GM19372 (cell line): ENCODE measurements around the gene NEK7.

ENCODE experiments used
- ATAC-seq: cut with Tn5 transposase; IDR thresholded peaks from one replicate; pipeline ENCODE4 v1.9.1; 2021; ENCODE audit warnings: mild to moderate bottlenecking, low read depth, moderate library complexity; ENCODE audit not compliant: unreplicated experiment

Gene NEK7

DNA sequence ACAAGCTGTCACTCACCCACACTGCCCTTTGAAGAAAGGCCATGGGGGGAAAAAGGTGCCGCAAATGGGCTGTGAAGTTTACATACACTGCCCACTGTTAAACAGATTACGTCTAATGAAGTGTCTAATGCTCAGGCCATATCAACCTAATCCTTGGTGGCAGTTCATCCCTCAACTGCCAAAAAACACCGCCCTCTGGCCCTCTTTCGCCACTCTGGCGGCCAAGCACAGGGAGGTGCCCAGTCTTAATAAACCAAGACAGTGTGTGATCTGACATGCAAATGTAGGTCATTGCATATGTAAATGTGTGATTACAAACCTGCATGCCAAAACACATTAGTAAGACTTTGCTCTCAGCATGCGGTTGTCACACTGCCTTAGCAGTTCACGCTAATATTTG, 89.5 kb downstream of the NEK7 start:
- no peak for ATAC-seq

DNA sequence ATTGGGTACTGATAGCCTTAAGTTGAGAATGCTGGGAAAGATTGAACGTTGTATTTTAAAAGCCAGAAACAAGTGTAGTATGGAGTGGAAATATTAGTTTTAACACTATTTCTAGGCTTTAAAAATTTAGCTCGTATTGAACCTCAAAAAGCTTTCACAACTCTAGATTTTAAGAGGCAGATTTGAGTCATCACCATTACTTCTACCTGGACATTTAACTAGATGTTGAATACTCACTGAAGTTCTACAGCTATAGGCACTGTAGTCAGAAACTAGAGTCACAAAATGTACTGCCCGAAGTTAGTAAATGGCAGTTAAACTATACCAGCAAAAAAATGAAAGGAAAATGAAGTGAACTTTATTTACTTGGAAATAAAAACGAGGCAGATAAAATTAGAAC, 96.5 kb downstream of the NEK7 start:
- peak; percentile 59 for ATAC-seq

DNA sequence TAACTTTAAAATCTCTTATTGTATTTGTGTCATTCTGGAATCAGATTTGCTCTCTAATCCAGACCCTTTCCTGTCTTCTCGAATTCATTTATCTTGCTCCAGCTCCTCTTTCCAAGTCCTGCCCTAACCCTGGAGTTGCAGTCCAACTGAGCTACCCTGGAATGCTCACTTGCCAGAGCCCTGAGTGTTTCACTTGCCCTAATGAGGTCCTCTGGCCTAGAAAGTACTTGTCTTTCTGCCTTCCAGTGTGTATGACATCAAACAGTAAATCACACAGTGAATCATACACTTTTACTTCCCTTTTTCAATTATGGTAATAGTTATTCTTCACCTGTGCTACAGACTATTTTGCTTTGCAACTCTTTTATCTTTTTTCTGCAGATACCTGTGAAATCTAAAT, 96.9 kb downstream of the NEK7 start:
- peak; percentile 97 for ATAC-seq

DNA sequence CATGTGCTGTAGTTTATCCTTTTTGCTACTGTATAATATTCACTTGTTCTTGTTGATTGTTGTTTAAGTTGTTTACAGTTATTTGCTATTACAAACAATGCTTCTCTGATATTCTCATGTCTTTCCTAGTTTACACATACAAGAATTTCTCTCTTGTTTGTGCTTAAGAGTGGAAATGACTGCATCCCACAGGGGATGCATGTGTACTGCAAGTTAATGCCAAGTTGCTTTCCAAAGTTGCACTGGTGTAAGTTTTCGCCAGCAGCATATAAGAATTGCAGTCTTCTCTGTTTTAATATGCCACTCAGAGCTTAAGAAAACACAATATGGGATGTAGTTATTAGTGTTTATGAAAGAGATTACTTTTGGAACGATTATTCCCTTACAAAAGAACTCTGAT, 97.7 kb downstream of the NEK7 start:
- ATAC-seq: no peak

DNA sequence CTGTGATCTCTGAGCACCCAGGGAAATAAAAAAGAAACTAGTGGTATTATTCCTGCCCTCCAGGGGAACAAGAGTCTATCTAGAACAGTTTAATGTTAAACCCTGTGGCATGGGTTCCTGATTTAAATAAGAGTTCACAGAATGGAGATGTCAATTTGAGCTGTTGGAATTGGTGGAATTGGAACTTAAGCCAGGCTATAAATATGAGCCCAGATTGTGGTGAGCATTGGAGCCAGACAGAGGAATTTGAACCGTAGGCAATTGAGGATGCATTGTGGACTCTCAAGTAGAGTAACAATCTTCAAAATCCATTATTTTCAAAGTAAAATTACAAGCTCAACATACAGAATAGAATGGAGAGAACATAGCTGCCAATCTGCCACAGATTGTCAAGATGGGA, 98.2 kb downstream of the NEK7 start:
- ATAC-seq: no peak

DNA sequence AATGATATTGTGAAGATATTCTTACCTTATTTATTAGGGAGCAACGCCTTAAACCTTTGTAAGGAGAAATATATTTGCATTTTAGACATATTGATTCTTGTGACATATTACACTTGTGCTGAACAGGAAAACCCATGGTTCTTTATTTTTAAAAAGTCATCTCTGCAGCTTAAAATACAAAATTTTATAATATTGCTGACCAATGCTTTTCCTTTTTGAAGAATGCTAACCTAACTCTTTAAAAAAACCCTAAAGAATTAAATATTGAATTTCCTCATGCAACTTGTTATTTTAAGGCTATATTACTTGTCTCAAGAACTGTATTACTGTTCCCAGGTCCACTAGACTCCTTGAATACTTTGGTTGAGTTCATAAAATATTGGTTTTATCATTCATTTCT, 99.0 kb downstream of the NEK7 start:
- ATAC-seq: no peak

DNA sequence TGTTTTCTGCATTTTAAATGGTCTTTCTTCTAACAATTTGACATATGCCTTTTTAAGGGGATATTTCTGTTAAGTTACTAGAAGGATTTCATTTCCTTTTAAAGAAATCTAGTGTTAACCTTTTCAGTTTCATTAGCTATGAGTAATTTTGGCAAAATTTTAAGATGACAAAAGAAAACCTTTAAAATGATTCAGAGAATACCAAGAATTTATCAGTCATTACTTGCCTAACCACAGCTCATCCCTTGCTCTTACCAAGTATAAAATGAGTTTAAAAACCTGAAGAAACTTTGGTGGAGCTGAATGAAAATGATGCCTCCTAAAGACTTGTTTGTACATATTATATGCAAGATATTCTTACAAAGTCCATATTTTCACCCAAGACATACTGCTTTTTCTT, 101.7 kb downstream of the NEK7 start:
- peak; percentile 50 for ATAC-seq

DNA sequence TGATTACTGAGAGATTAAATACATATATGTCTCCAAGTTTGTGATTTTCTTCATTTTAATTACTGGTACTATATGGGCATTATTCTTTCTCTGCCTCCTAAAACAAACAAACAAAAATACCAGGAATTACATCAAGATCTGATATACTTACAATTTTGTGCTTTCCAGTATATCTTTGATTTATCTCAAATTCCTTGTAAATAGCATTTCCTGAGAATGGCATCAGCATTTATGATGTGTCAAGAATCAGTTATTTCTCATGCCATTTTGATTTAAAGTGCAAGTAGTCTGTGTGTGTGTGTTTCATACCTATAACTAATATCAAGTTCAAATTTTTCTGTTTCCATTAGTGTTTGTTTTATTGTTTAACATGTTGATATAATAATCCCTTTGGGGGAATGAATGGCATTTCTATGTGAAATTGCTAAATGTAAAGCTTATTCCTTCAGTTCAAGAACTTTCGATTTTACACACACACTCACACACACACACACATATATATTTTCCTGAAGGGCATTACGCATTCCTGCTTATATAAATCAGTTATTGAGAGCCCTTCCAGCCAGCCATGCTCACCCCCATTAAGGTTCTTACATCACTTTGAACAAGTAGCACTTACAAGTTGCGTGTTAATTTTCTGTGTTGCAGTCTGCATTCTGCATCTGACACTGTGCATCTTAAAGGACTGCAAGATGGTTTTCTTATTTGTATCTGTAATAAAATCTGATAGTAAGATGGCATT, 102.7 kb downstream of the NEK7 start:
- no peak for ATAC-seq

DNA sequence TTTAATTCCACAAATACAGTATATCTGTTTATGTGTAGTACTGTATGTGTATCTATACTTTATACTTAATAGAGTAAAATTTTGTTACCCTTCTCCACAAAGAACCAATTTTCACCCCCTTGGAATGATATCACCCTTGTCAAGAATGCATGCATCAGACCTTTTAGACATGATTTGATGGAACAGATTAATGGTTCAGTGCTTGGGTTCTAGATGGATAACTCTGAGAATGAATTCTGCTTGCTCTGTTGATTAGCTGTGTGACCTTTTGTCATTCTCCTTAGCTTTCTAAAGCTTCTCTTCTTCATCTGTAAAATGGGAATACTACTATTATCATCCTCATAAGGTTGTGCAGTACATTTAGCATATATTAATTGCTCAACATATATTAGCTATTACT, 105.1 kb downstream of the NEK7 start:
- ATAC-seq: no peak

DNA sequence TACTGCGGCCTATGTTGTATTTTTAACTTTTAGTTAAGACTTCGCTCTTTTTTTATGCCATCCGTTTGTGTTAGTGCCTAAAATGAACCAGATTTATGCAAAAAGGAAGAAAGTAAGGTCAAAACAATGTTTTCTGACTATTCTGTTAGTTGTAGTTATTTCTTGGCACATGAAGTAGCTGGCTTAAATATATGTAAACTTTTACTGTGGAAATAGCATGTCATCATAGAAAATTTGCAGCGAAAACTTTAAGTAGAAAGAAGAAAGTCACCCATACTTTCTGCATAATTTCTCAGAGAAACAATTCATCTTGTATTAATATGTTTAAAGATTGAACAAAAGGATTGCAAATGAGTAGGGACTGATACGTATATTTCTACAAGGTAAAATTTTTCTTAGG, 106.4 kb downstream of the NEK7 start:
- no peak for ATAC-seq

DNA sequence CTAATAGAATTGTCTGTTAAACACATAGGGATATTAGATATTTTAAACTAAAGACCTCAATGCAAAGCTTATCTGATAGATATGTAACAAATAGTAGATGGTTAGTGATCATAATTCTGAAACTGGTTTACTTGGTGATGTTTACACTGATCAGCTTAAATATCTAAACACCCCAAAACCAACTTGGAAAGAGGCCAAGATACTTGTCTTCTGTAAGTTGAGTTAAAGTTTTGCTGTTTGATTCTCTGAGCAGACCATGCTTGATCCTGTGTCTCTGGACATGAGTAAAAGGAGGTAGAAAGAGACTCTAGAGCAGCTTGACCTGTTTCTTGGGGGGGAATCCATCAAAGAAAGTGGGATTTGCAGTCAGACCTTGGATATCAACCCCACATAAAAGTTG, 107.5 kb downstream of the NEK7 start:
- ATAC-seq: no peak

DNA sequence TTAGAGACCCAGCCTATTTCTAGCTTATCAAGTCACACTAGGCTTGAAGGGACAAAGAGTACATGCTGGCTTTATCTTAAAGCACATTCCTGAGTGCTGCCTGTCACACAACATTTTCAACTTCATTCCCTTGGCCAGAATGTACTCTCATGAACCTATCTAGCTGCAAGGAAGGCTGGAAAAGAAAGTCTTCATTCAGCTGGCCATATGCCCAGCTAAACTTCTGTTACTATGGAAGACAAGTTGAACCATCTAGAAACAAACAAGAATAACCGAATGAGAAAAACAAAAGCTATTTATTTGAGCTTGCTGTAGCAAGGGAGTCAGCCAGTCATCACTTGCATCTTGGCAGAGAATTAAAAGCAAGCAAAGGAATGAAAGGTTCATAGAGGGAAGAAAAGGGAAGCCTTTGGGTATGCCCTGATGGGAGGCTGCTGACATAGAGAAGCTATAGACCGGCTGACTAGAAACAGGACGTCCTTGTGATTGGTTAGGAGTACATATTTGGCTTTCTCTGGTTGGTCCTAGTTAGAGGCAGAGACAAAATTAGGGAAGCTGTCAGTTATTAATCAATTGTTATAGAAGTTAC, 108.4 kb downstream of the NEK7 start:
- ATAC-seq: no peak

DNA sequence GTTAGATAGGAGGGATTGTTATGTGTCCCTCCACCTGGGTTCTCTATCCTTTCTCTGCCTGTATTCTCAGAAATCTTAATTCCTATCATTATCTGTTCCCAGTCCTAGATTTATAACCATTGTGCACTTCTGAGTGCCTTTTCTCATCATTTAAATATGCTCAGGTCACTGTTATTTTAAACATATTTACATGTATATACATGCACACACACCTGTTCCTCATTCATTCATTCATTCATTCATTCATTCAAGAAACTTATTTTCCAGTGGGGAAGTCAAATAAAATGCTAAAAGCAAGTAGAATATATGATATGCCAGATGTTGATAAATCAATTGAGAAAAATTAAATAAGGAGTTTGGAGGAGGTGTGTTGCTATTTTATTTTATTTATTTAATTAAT, 110.3 kb downstream of the NEK7 start:
- no peak for ATAC-seq

DNA sequence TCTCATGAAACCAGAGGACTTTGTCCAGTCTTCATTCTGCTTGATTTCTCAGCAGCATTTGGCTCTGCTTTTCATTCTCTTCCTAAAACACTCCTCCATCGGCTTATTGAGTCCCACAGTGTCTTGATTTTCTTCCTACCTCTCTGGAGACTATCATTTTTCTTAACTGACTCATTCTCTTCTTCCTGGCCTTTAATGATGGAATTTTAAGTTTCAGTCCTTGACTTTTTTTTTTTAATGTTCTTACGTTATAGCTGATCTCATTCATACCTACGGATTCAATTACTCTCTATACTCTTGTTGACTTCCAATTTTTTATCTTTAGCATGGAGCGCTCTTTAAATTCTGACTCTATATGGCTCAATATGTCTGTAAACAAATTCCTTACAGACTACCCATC, 111.1 kb downstream of the NEK7 start:
- no peak for ATAC-seq

DNA sequence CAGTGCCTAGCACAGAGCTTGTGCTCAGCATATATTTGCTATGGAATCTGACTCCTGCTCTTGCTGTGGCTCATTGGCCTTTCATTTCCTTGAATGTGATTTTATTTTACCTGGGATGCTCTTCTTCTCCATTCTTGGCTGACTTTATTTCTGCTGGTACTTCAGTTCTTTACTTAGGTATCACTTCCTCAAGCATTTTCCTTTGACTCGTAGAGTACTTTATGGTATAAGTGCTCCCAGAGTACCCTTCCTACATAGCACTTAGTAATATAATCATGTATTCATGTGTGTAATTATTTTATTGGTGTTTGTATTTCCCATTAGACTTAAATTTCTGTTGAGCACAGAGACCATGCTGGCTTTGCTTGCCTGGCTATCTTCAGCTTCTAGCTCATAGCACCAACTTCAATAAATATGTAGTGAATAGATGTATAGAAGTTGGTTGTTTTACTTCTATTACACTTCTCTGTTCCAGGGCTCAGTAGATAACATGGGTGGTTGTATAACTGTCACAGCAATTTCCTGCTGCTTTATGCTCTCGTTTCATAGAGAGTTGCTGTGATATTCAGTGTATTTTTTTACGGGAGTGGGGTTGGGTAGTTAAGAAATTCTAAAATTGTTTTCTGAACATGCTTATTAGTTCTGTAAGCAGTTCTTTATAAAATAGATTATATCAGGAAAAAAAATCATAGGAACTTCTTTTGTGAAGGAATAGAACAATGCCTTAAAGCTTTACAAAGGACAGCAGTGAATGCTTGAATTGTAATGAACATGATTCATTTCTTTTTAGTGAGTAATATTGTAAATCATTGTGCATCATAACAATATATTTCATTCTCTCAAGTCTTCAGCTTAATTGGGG, 112.2 kb downstream of the NEK7 start:
- no peak for ATAC-seq

DNA sequence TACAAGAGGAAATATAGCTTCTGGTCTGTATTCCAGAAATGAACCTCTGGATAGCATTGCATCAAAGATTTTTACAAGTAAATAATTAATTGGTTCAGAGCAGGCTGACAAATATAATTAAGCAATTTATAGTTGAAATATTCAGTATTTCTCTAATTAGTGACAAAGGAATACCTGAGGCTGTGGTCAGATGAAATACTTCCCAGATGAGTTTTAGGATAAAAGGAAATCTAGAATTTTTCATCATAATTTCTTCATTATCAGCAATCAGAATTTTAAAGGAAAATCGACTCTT, 112.8 kb downstream of the NEK7 start:
- ATAC-seq: no peak

DNA sequence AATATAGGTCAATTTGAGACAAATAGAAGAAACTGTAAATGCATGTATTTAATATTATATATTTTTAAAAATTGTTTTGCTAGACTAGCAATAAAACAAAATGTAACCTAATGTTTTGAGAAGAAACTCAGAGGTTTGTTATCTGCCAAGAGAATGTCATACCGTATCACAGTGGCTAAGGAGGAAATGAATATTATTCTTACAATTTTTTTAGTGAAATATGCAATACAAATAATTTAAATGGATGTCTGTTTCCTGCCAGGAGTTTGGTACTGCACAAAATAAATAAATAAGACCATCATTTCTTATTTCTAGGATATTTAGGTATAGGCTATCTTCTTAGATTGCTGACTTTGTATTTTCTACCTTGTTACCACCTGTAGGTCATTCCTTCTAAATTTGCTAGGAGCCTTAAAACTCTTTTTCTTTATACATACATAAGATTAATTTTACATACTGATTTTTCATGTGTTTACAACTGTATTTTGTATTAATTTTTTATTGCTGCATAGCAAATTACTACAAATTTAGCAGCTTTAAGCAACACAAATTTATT, 113.6 kb downstream of the NEK7 start:
- no peak for ATAC-seq

DNA sequence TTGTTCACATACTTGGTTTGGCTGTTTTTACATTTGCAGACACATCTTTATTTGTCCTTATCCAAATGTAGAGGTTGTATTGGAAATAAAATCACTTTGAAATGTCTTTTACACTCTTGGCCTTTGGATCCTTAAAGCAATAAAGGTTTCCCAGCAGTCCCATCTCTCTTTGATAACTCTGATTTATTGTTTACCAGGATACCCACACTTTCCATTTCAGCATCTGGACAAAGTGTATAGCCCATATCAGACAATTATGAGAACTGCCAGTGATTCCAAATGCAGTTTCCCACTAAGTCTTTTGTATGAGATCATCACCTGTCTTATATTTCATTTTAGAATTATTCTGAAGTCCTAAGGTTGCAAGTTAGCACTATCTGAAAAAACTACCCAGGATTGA, 114.7 kb downstream of the NEK7 start:
- no peak for ATAC-seq

DNA sequence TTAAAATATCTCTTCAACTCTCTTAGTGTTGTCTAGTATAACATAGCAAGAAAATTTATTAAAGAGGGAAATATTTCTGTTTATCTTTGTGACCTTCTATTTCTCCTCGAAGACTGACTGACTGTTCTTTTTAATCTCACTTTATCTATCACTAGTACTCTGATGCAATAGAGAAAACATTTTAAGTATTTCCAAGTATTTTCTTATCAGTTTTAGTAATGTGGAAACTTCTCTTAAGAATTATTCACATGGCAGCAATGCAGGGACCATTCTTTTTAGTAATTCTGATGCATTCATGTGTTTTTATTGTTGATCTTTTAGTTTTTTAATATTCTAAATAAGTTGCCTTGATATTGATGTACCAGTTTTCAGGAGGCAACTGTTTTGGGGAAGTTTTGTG, 115.7 kb downstream of the NEK7 start:
- no peak for ATAC-seq

DNA sequence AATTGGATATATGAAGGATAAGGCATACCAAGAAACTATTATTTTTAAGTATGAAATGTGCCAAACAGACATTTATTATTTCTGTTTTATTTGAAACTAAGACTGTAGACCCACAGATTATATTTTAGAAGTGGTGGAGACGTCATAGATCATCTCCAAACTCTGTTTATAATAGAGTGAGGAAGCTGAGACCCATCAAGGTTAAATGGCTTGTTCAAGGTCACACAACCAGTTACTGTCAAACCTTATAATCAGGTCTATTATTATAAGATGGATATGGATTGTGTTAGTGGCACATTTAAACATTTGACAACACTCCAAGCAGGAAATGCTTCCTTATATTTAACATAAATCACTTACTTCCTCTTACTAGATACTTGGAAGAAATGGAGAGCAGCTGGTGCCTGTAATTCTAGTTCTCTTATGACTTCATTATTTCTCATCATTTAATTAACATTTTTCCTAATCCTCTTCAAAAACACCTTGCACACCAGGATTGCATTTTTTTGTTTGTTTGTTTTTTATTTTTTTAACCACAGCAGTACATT, 117.0 kb downstream of the NEK7 start:
- ATAC-seq: no peak

DNA sequence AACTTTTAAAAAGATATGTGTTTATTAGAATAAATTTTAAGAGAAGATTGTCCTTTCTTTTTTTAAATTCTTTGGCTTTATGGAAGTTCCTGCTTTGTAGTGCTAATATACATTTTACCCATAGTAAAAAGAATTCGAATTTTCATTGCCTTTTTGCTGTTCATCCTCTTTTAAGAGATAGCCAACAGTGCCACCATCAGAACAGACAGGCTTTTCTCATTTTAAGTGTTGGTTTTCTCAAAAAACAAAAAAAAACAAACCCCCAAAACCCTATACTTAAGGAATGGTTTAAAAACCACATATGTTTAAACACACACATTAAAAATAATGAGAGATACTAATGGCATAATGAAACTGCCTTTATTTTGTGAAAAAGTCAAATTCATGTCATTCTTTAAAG, 118.8 kb downstream of the NEK7 start:
- no peak for ATAC-seq
